K562 (cell line): ENCODE data around the gene BTNL8. TPM values are rescaled to one million over a fixed set of nuclear protein-coding genes. Genes with fewer than 3 reads are reported as not detected.

ENCODE experiments used
- ATAC-seq: fragments of 200-7000 bp; cut with Tn5 transposase; 3 replicates; pipeline ENCODE4 v1.9.1; 2020; ENCODE audit warnings: moderate library complexity
- BruUV-seq: library from RNA; stranded (reverse); fragments of 400-500 nt; replicated peaks from 2 replicates; lab custom pipeline; 2021; lab: Mats Ljungman, UMichigan
- CTCF ChIA-PET: fragments of 300-600 bp; formaldehyde crosslinking; extraction: SDS; loops from one replicate; lab custom pipeline; 2021; ENCODE audit warnings: low intra/inter-chr PET ratio; lab: Yijun Ruan, JAX
- POLR2A ChIA-PET: fragments of 300-600, 350-650 bp; sonication (Branson Sonifier 250); formaldehyde crosslinking; extraction: SDS; loops from one replicate; lab custom pipeline; 2021; ENCODE audit warnings: antibody characterized with exemption, inconsistent platforms; lab: Yijun Ruan, JAX
- DNase-seq, 4 experiments: peaks; one replicate each; pipeline versions ENCODE4 v3.0.0 to v3.0.0-alpha.2; 2011 to 2018; ENCODE audit warnings: low spot score in 3 of 4, mixed read lengths in 3 of 4; ENCODE audit errors: extremely low read depth in 1 of 4
- FAIRE-seq: peaks from 2 replicates; lab custom pipeline; 2011; peaks lifted over from hg19 to GRCh38; lab: Jason Lieb, UNC
- H2AFZ ChIP-seq: 2 replicates; pipeline ENCODE4 v1.6.0; 2011; ENCODE audit warnings: low read depth, low read length, control low read depth, inconsistent platforms
- H3K27ac ChIP-seq: fragments of 200-600 bp; 3 replicates; pipeline ENCODE4 v1.8.0; 2011; ENCODE audit warnings: low read depth, mild to moderate bottlenecking, control low read depth, inconsistent platforms, low read length, moderate library complexity, mixed read lengths; ENCODE audit errors: extremely low read depth
- H3K27me3 ChIP-seq, 2 experiments: fragments of 300-600 bp in 1 of 2; 2 replicates in 1 of 2; 3 replicates in 1 of 2; pipeline versions ENCODE4 v1.6.0 to v1.8.0; 2011; ENCODE audit warnings: inconsistent platforms in 2 of 2, low read length in 2 of 2, mild to moderate bottlenecking in 1 of 2, mixed read lengths in 1 of 2, moderate library complexity in 1 of 2; ENCODE audit not compliant: control insufficient read depth in 2 of 2, insufficient read depth in 2 of 2
- H3K36me3 ChIP-seq: fragments of 300-600 bp; 3 replicates; pipeline ENCODE4 v1.8.0; 2011; ENCODE audit warnings: mild to moderate bottlenecking, low read length, inconsistent platforms; ENCODE audit not compliant: control insufficient read depth, insufficient read depth
- H3K4me1 ChIP-seq, 2 experiments: fragments of 200-600 bp in 1 of 2; replicated peaks in 1 of 2; 2 replicates in 1 of 2; 3 replicates in 1 of 2; pipeline versions ENCODE4 v1.5.1 to v1.8.0; 2011; ENCODE audit warnings: inconsistent platforms in 2 of 2, low read length in 2 of 2, mild to moderate bottlenecking in 1 of 2, mixed read lengths in 1 of 2, moderate library complexity in 1 of 2; ENCODE audit not compliant: control insufficient read depth in 2 of 2, insufficient read depth in 2 of 2
- H3K4me2 ChIP-seq: 2 replicates; pipeline ENCODE4 v1.6.1; 2011; ENCODE audit warnings: low read length, control low read depth, inconsistent platforms, mixed read lengths; ENCODE audit not compliant: insufficient read depth
- H3K4me3 ChIP-seq: fragments of 200-600 bp; sonication (generic), shearing (Covaris generic); 2 replicates; pipeline ENCODE4 v1.5.1; 2016; ENCODE audit warnings: control low read depth, inconsistent platforms
- H3K79me2 ChIP-seq: fragments of 200-600 bp; 3 replicates; pipeline ENCODE4 v1.8.0; 2011; ENCODE audit warnings: low read length, inconsistent platforms; ENCODE audit not compliant: control insufficient read depth, insufficient read depth
- H3K9ac ChIP-seq, 2 experiments: 2 replicates each; pipeline versions ENCODE4 v1.6.0 to v1.6.1; 2011; ENCODE audit warnings: low read depth in 2 of 2, low read length in 2 of 2, control low read depth in 1 of 2, inconsistent platforms in 1 of 2, mild to moderate bottlenecking in 1 of 2, mixed read lengths in 1 of 2; ENCODE audit not compliant: insufficient read depth in 1 of 2
- H3K9me1 ChIP-seq: one replicate; pipeline ENCODE4 v1.6.0; 2011; ENCODE audit warnings: inconsistent platforms, mild to moderate bottlenecking, low read length, moderate library complexity; ENCODE audit not compliant: control insufficient read depth, insufficient read depth
- H3K9me3 ChIP-seq: replicated peaks from 2 replicates; pipeline ENCODE4 v1.5.1; 2011; ENCODE audit warnings: low read depth, low read length, inconsistent platforms; ENCODE audit not compliant: control insufficient read depth, insufficient read depth
- H4K20me1 ChIP-seq: replicated peaks from 2 replicates; pipeline ENCODE4 v1.6.1; 2011; ENCODE audit warnings: low read length, inconsistent platforms, mixed read lengths; ENCODE audit not compliant: control insufficient read depth, insufficient read depth
- CREM ChIP-seq: IDR thresholded peaks from 2 replicates; pipeline ENCODE4 v1.6.1; 2014; ENCODE audit warnings: antibody characterized with exemption, low read depth
- ELF4 ChIP-seq: fragments of 450-650 bp; formaldehyde crosslinking; IDR thresholded peaks from 2 replicates; pipeline ENCODE4 v1.4.0; 2022; ENCODE audit warnings: missing genetic modification characterization
- FOXK2 ChIP-seq, 2 experiments: fragments of 450-650 bp; IDR thresholded peaks in 1 of 2; conservative IDR thresholded peaks in 1 of 2; 2 replicates each; pipeline ENCODE4 v1.6.1; 2016; ENCODE audit warnings: low read depth in 2 of 2, mild to moderate bottlenecking in 1 of 2
- HDGF ChIP-seq: fragments of 450-650 bp; IDR thresholded peaks from 2 replicates; pipeline ENCODE4 v1.6.1; 2016
- MEF2A ChIP-seq: IDR thresholded peaks from 2 replicates; pipeline ENCODE4 v1.6.1; 2011; ENCODE audit warnings: low read depth, mild to moderate bottlenecking, low read length, moderate library complexity; ENCODE audit not compliant: control insufficient read depth
- MXD1 ChIP-seq: fragments of 250-450 bp; sonication (Bioruptor Pico); IDR thresholded peaks from 2 replicates; pipeline ENCODE4 v1.8.0; 2021; ENCODE audit warnings: borderline replicate concordance, mild to moderate bottlenecking, moderate library complexity; ENCODE audit not compliant: poor library complexity, severe bottlenecking
- NR2C1 ChIP-seq, 2 experiments: fragments of 450-650 bp; IDR thresholded peaks; 2 replicates each; pipeline ENCODE4 v1.6.1; 2017; ENCODE audit warnings: mild to moderate bottlenecking in 2 of 2, antibody characterized with exemption in 1 of 2, inconsistent platforms in 1 of 2, missing compliant biosample characterization in 1 of 2, missing genetic modification characterization in 1 of 2
- NR2C2 ChIP-seq, 2 experiments: fragments of 200-800 bp in 1 of 2; sonication (Bioruptor generic) in 1 of 2; sonication (generic) in 1 of 2; formaldehyde crosslinking in 1 of 2; IDR thresholded peaks; 2 replicates each; pipeline versions ENCODE4 v1.6.1 to v1.8.0; 2016 to 2022; ENCODE audit warnings: mild to moderate bottlenecking in 1 of 2, missing compliant biosample characterization in 1 of 2, missing genetic modification characterization in 1 of 2, missing genetic modification reagents in 1 of 2
- SMAD4 ChIP-seq: fragments of 250-450 bp; sonication (Bioruptor Pico); conservative IDR thresholded peaks from 2 replicates; pipeline ENCODE4 v1.8.0; 2021; ENCODE audit warnings: inconsistent platforms, mild to moderate bottlenecking, moderate library complexity
- SMARCE1 ChIP-seq: fragments of 450-650 bp; IDR thresholded peaks from 2 replicates; pipeline ENCODE4 v1.7.1; 2016; ENCODE audit warnings: mild to moderate bottlenecking
- WGBS: fragments of 100-300 bp; shearing (Covaris generic); methylation state at CpG from one replicate; pipeline ENCODE4 v1.1.6; 2016; ENCODE audit warnings: low coverage, mixed read lengths; ENCODE audit not compliant: insufficient coverage; ENCODE audit errors: missing lambda C conversion rate; 5-methylcytosine and 5-hydroxymethylcytosine counted together
- in situ Hi-C: fragments of 300-500 bp; cut with MboI; formaldehyde crosslinking; loops from 4 replicates; pipeline ENCODE4 v1.15.0; 2018; ENCODE audit warnings: inconsistent platforms, mixed read lengths
- intact Hi-C: fragments of 100-400 bp; cut with micrococcal nuclease; formaldehyde crosslinking; loops from 2 replicates; pipeline ENCODE4 v1.14.2; 2022
- polyA plus RNA-seq, 8 experiments: library from polyadenylated mRNA; depleted of rRNA in 4 of 8; stranded (reverse) in 5 of 8; unstranded in 3 of 8; fragments of >200 nt; fragmentation: Nextera tagmentation in 2 of 8; fragmentation: Illumina TruSeq in 1 of 8; extraction: Ambion mirVana in 2 of 8; extraction: Trizol in 1 of 8; gene quantifications; 2 replicates each; pipeline versions ENCODE4 v1.2.1 to v1.2.3, GENCODE V29; 2011 to 2014; ENCODE audit warnings: inconsistent platforms in 1 of 8, missing spikeins in 1 of 8
- total RNA-seq, 7 experiments: library from RNA; depleted of rRNA in 6 of 7; stranded (reverse); fragments of >200 nt in 6 of 7; fragmentation: Illumina TruSeq in 2 of 7; extraction: Trizol in 2 of 7; gene quantifications; 2 replicates each; pipeline versions ENCODE4 v1.2.1 to v1.2.3, GENCODE V29; 2011 to 2021; ENCODE audit warnings: low replicate concordance in 1 of 7

BTNL8 gene
- total and polyA plus RNA-seq, 9 of the 15 experiments (the other 6 are each of a cell fraction or from before 2014, with no cell fraction given) = 0.04 to 0.18 (median 0.07) TPM; not detected in 6

DNA sequence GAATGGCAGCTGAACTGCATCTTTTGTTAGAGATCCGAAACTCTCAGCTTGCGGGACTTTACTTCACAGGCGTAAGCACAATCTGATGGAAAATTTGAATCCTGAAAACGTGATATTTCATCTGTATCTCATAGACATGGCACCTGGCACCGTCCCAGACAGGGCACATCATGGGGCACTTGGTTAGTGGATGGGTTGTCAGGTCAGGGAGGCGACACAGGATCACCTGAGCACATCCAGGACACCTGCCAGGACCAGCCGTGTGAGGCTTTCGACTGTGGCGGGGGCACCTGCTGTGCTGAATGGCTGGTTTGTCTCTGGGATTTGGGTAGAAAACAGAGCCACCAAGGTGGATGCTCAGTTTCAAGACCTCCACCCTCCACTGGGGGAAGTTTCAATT lies 26.5 kb upstream of the BTNL8 start:
- in situ Hi-C loops = no loop called here
- POLR2A ChIA-PET = interaction anchor here (0.6 to 0.7 kb wide), 3 partner anchors 32 to 203 kb away, joined by 3 to 4 read pairs (median 3); no protein-coding TSS in a partner anchor

More for the DNA sequence above, 26.5 kb upstream of the BTNL8 start:
- H3K79me2 ChIP-seq = no peaks in the 10 kb centered on the region
- H3K9me1 ChIP-seq = no peaks in the 10 kb centered on the region
- H3K4me1 ChIP-seq = peaks cover 18 to 31% of the 10 kb centered on the region in 2 experiments
- TF ChIP-seq NR2C1 (IDR thresholded peaks at IDR 0.05) (no peak), NR2C1 (tag; IDR thresholded peaks at IDR 0.05) (no peak), HDGF (no peak), SMARCE1 (no peak), FOXK2 (conservative IDR thresholded peaks at IDR 0.05 in 1 of 2, IDR thresholded peaks at IDR 0.05 in 1 of 2; ENCODE audit: low read depth in 2 of 2) (no peak), MXD1 (no peak), CREM (no peak), ELF4 (CRISPR knock-in tag) (no peak), MEF2A (no peak), SMAD4 (CRISPR knock-in tag) (no peak), NR2C2 (CRISPR knock-in tag; IDR thresholded peaks at IDR 0.05) (no peak), NR2C2 (tag; IDR thresholded peaks at IDR 0.05) (no peak)
- no peak for FAIRE-seq
- H3K4me2 ChIP-seq = peak overlapping the region; percentile 4; the same call in 1 of the 2 replicates
- WGBS = 95% methylated on average over 9 of the region's 9 CpGs
- H4K20me1 ChIP-seq = no peaks in the 10 kb centered on the region
- CTCF ChIA-PET = no interaction called here
- no TSS peak for BruUV-seq
- DNase-seq = no peak
- no peak overlapping the region for H3K4me3 ChIP-seq
- H2AFZ ChIP-seq = peak overlapping the region; percentile 87
- H3K9ac ChIP-seq = no peak overlapping the region
- no peaks in the 10 kb centered on the region for H3K9me3 ChIP-seq
- no peaks in the 10 kb centered on the region for H3K27me3 ChIP-seq
- no peaks in the 10 kb centered on the region for H3K36me3 ChIP-seq
- ATAC-seq = no peak
- intact Hi-C loops = loop anchor here (2.0 kb wide), 1 partner anchor 172 kb away; no protein-coding TSS in a partner anchor
- no peak overlapping the region for H3K27ac ChIP-seq
